Stimulated activated CD8-positive, alpha-beta memory T cell treated with anti-CD3 and anti-CD28 coated beads, Interleukin-4, amount 100 ng/mL, for 48 hours (primary cell): ENCODE data around the gene SLC6A8.
"Not testable (repeated sequence)": the region's sequence is repeated elsewhere in the genome, so short reads cannot be mapped to it uniquely, and the experiment has no call there.

ENCODE experiments used
- DNase-seq: peaks from one replicate; pipeline ENCODE4 v3.0.0-alpha.2; 2020

SLC6A8 gene

DNA sequence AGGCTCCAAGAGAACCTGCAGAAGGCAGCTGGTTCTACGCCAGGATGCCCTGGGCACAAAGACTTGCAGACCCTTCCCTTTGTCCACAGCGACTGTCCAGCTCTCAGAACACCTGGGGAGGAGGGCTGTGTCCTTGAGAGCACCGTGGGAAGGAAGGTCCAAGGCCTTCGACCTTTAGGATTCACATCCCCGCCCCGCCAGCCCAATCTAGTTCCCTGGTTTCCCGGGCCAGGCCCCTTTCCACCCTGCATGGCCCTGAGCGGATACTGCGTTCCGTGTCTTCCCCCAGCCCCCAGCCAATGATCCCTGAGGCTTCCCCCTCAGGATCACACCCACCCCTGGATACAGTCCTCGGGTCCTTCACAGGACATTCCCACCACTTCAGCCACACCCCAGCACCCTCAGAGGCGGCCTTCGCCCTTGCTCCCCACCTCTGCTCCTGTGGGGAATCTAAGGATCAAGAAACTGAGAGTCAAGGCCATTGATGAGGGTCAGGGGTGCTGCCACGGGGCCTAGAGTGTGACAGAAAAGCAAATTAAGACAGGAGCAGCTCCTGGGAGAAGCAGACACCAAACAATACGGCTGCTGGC lies 46.0 kb downstream of the SLC6A8 start:
- DNase-seq: no peak

DNA sequence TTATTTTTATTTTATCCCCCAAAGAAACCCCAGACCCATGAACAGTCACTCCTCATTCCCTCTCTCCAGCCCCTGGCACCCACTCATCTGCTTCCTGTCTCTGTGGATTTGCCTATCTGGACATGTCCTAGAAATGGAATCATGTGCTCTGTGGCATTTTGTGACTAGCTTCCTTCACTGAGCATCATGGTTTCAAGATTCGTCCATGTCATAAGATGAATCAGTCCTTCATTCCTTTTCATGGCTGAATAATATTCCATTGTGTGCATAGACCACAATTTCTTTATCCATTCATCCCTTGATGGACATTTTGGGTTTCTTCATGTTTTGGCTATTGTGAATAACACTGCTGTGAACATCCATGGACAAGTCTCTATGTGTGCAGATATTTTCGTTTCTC lies 47.1 kb downstream of the SLC6A8 start:
- no peak for DNase-seq

DNA sequence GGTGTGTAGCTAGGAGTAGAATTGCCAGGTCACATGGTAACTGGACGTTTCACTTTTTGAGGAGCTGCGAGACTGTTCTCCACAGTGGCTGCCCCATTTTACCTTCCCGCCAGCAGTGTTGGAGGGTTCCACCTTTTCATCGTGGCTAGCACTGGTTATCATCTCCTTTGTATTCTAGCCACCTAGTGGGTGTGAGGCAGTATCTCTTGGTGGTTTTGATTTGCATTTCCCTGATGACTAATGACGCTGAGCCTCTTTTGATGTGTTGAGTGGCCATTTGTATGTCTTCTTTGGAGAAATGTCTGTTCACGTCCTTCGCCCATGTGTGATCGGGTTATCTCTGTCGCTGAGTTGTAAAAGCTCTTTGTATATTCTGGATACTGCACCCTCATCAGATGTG lies 47.5 kb downstream of the SLC6A8 start:
- no peak for DNase-seq

DNA sequence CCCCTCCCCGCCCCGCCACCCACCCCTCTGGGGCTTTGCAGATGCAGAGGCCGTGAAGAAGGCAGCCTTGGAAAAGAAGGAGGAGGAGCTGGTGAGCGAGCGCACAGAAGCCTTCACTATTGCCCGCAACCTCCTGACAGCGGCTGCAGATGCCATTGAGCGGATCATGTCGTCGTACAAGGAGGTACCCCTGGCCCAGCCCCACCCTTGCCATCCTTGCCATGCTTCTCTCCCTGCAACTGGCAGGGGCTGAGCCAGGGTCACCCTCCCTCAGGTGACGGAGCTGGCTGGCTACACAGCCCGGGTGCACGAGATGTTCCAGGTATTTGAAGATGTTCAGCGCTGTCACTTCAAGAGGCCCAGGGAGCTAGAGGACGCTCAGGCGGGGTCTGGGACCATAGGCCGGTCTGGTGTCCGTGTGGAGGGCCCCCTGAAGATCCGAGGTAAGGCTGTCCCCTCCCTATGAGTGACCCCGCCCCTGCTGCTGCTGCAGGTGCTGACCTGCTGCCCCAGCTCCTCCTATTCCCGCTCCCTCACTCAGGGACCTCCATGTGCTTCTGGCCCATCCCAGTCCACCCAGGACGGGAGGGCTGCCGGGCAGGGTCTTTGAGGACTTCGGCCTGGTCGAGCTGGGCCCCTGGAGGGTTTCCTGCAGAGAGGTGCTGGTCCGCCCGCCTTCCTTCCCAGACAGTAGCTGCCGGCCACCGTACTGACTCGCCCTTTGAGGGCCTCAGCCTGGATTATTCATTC lies 48.5 kb downstream of the SLC6A8 start:
- DNase-seq: no peak

DNA sequence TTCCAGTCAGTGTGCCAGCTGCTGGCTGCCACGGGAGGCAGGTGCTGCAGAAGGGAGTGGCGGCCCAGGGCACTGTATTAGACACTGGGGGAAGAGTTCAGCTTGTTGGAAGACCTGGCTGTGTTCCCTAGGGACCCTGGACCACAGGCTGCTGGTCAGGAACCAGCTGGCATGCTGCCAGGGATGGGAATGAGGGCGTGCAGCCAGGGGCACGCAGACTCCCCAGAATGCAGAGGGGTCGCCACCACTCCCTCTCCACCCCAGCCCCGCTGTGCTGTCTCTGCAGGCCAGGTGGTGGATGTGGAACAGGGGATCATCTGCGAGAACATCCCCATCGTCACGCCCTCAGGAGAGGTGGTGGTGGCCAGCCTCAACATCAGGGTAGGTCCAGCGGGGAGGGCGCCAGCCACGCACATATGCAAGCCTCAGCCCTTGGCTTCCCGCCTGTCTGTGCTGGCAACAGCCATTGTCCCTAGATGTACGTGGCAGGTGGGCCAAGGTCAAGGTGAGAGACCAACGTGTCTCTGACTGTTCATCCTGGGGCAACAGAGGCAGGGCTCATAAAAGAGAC lies 49.2 kb downstream of the SLC6A8 start:
- no peak for DNase-seq

DNA sequence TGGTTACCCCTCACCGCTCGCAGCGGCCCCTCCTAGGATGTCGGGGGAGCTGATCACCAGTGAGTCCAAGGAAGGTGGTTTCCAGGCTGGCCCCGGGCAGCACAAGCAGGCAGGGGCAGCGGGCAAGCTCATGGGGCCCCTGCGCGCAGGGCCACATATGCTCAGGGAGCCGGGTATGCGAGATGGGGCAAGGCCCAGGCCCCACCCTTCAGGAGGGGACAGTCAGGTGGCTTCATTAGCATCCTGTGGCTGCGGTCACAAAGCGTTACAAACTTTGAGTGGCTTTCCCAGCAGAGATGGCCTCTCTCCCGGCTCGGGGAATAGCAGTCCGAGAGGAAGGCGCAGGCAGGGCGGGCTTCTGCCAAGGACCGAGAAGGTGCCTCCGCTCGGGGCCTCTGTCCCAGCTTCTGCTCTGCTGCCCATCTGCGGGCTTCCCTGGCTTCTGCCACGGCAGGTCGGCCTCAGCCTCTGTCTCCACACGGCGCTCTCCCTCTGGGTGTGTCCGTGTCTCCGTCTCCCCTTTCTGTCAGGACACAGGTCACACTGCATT lies 50.4 kb downstream of the SLC6A8 start:
- no peak for DNase-seq

DNA sequence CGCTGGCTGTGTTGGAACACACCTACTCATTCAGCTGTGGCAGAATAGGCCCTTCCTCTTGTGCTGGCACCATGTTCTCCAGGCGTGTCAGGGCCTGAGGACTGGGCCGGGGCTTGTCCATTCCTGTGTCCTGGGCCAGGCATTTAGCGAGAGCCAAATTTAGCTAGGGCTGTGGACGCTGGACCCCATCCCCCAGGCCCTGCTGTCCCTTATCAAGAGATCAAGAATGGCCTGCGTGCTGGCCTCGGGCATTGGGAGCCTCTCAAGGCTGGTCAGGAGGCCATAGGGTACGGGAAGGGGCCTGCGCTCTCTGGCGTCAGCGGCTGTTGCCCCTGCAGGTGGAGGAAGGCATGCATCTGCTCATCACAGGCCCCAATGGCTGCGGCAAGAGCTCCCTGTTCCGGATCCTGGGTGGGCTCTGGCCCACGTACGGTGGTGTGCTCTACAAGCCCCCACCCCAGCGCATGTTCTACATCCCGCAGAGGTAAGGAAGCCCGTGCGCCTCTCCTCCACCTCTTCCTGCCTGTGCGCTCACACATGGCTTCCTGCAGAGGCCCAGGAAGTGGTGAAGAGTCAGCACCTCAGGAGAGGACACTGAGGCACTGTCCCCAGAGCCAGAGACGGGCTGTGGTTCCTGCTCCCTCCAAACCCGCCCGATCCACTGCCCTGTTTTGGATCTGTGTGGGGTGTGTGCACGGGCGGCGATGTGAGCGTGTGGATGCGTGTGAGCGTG lies 52.2 kb downstream of the SLC6A8 start:
- DNase-seq: no peak

DNA sequence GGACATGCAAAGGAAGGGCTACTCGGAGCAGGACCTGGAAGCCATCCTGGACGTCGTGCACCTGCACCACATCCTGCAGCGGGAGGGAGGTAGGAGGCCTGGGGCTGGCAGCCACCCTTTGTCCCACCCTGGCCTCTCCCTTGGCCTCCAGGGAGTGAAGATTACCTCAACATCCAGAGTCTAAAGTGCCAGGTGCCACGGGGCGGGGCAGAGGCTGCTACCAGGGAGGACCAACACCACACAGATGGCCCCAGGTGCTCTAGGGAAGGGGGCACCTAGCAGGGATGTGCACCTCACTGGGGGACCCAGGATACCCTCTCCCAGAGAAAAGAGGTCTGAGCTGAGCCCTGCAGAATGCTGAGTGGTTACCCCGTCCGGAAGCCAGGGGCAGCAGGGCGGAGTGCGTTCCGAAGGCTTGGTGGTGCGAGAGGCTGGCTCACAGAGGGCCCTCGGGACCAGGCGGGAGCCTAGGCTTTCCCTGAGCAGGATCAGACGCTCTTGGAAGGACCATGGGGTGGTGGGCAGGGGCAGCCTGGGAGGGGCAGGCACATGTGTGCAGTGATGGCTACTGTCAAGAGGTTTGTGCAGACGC lies 53.0 kb downstream of the SLC6A8 start:
- no peak for DNase-seq

DNA sequence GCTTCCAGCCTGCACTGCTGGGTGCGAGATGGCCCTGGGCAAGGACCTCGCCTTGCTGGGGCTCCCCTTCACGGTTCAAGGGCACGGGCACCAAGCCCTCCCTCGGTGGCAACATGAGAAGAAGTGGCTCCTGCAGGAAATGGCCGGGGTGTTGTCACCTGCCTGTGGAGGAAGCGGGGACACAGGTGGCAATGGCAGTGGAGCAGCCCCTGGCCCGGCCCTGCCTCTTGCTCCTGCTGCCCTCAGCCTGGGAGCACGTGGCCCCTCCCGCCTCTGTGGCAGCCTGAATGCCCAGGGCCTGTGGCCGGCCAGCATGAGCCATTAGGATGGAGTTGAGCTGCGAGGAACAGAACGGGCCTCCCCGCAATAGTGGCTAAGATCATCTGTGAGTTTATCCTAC lies 53.7 kb downstream of the SLC6A8 start:
- no peak for DNase-seq

DNA sequence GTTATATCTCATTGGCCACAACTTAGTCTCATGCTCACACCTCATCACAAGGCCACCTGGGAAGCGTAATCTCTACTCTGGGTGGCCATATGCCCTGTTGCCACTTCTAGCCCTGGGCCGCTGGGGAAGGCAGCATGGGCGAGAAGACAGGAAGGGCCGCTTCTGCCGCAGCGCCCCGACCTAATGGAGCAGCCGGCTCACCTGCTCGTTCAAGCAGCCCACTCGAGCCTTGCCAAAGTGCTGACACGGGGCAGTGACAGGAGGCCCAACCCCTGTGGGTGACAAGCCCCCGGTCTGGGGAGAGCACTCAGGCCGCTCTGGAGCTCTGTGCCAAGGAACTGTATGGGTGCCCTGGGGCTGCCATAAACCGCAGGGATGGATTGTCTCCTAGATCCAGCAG lies 54.4 kb downstream of the SLC6A8 start:
- DNase-seq: not testable (repeated sequence)

DNA sequence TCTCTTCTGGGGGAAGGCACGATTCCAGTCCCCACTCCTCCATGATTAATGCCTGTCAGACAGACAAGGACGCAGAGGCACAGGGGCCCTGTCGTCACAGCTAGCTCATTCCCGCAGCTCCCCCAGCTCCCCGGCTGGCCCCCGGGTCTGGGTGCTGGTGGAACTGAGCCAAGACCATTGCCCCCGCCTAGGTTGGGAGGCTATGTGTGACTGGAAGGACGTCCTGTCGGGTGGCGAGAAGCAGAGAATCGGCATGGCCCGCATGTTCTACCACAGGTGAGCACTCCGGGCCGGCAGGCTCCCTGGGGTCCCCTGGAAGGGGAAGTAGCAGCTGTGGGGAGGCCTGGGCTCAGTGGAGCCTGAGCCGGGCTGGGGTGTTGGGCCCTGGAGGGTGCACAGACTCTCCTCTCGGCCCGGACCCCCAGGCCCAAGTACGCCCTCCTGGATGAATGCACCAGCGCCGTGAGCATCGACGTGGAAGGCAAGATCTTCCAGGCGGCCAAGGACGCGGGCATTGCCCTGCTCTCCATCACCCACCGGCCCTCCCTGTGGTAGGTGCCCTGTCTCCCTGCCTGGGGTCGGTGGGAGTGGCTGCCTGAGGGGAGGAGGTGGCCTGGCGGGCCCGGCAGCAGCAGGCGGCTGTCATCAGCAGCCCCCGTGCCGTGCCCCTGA lies 55.2 kb downstream of the SLC6A8 start:
- DNase-seq: not testable (repeated sequence)

DNA sequence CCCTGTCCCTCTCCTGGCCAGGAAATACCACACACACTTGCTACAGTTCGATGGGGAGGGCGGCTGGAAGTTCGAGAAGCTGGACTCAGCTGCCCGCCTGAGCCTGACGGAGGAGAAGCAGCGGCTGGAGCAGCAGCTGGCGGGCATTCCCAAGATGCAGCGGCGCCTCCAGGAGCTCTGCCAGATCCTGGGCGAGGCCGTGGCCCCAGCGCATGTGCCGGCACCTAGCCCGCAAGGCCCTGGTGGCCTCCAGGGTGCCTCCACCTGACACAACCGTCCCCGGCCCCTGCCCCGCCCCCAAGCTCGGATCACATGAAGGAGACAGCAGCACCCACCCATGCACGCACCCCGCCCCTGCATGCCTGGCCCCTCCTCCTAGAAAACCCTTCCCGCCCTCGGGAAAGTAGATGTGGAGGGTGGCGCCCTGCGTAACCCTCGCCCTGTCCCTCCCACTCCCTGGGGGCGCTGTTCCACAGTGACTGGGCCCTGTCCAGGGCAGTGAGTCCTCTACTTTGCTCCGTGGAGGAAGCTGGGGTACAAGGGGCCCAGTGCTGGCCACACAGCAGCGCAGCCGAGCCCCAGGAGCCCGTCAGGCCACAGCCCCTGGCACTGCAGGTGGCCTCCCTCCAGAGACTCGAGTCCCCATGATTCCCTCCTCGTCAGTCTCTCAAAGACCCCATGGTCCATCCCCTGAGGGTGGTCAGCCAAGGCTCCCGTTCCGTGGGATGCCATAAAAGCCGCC lies 55.9 kb downstream of the SLC6A8 start:
- DNase-seq: not testable (repeated sequence)

DNA sequence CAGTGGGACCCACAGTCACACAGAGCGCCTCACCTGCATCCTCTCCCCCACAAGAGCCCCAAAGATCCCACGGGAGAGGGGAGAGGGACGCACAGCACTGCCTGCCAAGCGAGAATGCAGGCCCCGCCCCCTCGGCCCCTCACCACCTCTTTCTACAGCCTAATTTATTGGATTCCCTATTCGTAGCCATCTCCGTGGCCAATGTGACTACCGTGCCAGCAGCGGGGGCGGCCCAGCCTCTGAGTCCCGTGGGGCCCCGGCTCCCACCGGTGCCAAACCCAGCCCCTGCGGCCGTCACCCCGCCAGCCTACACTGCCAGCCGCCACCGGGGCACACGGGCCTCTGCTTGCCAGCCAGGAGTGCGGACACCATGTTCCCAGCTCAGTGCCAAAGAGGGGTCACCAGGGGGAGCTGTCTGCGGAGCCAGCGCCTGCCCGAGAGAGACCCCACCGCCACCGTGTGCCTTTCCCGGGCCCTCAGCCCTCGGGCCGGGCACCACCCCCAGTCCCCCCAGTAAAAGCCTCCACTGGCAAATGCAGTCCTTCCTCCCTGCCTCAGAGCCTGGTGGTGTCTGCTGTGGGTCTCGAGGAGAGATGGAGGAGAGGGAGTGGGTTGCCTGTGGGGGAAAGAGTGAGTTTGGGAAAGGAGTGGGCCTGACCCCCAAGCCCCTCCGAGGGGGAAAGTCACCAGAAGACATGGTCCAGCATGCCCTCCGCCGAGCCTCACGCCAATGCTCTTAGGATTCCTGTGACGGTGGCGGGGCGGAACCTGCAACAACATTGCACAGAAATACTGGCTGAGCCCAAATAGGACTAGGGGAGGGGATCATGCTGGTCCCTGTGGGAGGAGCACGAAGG lies 56.7 kb downstream of the SLC6A8 start:
- DNase-seq: no peak

DNA sequence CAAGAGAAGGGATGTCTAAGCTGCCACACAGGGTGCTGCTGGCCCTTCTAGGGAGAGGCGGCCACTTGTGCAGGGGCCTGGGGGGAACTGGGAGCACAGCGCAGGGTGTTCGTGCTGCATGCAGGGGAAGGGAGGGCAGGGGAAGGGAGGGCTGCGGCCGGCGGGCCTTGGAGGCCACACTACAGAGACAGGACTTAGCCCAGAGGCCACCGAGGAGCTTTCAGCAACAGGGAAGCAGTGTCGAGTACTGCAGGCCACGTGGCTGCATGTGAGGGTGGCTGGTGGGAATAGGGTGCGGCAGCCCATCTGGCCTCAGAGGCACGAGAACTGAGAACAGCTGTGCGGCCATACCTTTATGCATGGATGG lies 57.3 kb downstream of the SLC6A8 start:
- not testable (repeated sequence) for DNase-seq
